HepG2 (cell line): ENCODE results near the gene ZFYVE28. TPM values are rescaled to one million over a fixed set of nuclear protein-coding genes. Genes with fewer than 3 reads are reported as not detected.

Source experiments
- ATF7-NPFF ChIP-seq: sonication (generic); formaldehyde crosslinking; IDR thresholded peaks from 2 replicates; pipeline ENCODE4 v1.8.1; 2023; ENCODE audit warnings: mild to moderate bottlenecking, low read depth, missing genetic modification reagents, moderate library complexity
- BRCA1 ChIP-seq: sonication (generic); formaldehyde crosslinking; IDR thresholded peaks from 2 replicates; pipeline ENCODE4 v1.4.0; 2020; ENCODE audit warnings: missing genetic modification reagents
- HNF4A ChIP-seq: sonication (generic); formaldehyde crosslinking; IDR thresholded peaks from 2 replicates; pipeline ENCODE4 v1.4.0; 2020; ENCODE audit warnings: missing genetic modification reagents
- HNRNPUL1 ChIP-seq: fragments of 200-400 bp; formaldehyde crosslinking; IDR thresholded peaks from 2 replicates; pipeline ENCODE4 v1.6.1; 2017; ENCODE audit warnings: low read depth, mild to moderate bottlenecking, low read length, moderate library complexity
- RFX5 ChIP-seq: IDR thresholded peaks from 2 replicates; pipeline ENCODE4 v1.6.1; 2011; ENCODE audit warnings: low read depth, low read length, improper control_type of control experiment
- SNAI1 ChIP-seq: sonication (generic); formaldehyde crosslinking; IDR thresholded peaks from 2 replicates; pipeline ENCODE4 v1.5.0; 2020; ENCODE audit warnings: mild to moderate bottlenecking, missing genetic modification reagents, borderline replicate concordance
- SPEN ChIP-seq: sonication (generic); formaldehyde crosslinking; IDR thresholded peaks from 2 replicates; pipeline ENCODE4 v1.5.1; 2020; ENCODE audit warnings: low read depth, mild to moderate bottlenecking, missing genetic modification reagents
- TP53 ChIP-seq: sonication (generic); formaldehyde crosslinking; conservative IDR thresholded peaks from 2 replicates; pipeline ENCODE4 v1.4.0; 2020; ENCODE audit warnings: missing genetic modification reagents
- ZNF160 ChIP-seq: sonication (generic); formaldehyde crosslinking; IDR thresholded peaks from 2 replicates; pipeline ENCODE4 v1.8.0; 2022; ENCODE audit warnings: mild to moderate bottlenecking, inconsistent platforms, missing genetic modification reagents
- ZNF20 ChIP-seq: sonication (generic); formaldehyde crosslinking; IDR thresholded peaks from 2 replicates; pipeline ENCODE4 v1.4.0; 2020; ENCODE audit warnings: mild to moderate bottlenecking, moderate library complexity, missing genetic modification reagents
- ZNF333 ChIP-seq: sonication (generic); formaldehyde crosslinking; IDR thresholded peaks from 2 replicates; pipeline ENCODE4 v1.4.0; 2020; ENCODE audit warnings: mild to moderate bottlenecking, missing genetic modification reagents, borderline replicate concordance
- ZNF33A ChIP-seq: sonication (generic); formaldehyde crosslinking; IDR thresholded peaks from 2 replicates; pipeline ENCODE4 v1.5.1; 2020; ENCODE audit warnings: missing genetic modification reagents, mild to moderate bottlenecking, moderate library complexity, borderline replicate concordance
- ZNF530 ChIP-seq: sonication (generic); formaldehyde crosslinking; IDR thresholded peaks from 2 replicates; pipeline ENCODE4 v1.5.0; 2020; ENCODE audit warnings: low read depth, mild to moderate bottlenecking, missing genetic modification reagents
- polyA plus RNA-seq, 8 experiments: library from polyadenylated mRNA; depleted of rRNA in 3 of 8; stranded (reverse) in 7 of 8; unstranded in 1 of 8; fragments of >200 nt; fragmentation: Illumina TruSeq in 4 of 8; extraction: Trizol in 4 of 8; gene quantifications; 2 replicates each; pipeline versions ENCODE4 v1.2.1 to v1.2.3, GENCODE V29; 2011 to 2016; ENCODE audit warnings: low read depth in 4 of 8, missing spikeins in 1 of 8, mixed read lengths in 1 of 8; ENCODE audit not compliant: insufficient read depth in 1 of 8
- total RNA-seq, 5 experiments: library from RNA; depleted of rRNA; stranded (reverse); fragments of >200 nt; fragmentation: Illumina TruSeq; extraction: Trizol; gene quantifications; 2 replicates each; pipeline ENCODE4 v1.2.3, GENCODE V29; 2016; ENCODE audit warnings: low read depth in 1 of 5
- TF ChIP-seq, protein P1 (sequence below): sonication (generic); formaldehyde crosslinking; IDR thresholded peaks from 2 replicates; pipeline ENCODE4 v1.4.0; 2020; ENCODE audit warnings: mild to moderate bottlenecking, low read depth, missing genetic modification reagents
- TF ChIP-seq, protein P2 (sequence below): sonication (generic); formaldehyde crosslinking; IDR thresholded peaks from 2 replicates; pipeline ENCODE4 v1.4.0; 2020; ENCODE audit warnings: missing genetic modification reagents, borderline replicate concordance
- TF ChIP-seq, protein P3 (sequence below): sonication (generic); formaldehyde crosslinking; IDR thresholded peaks from 2 replicates; pipeline ENCODE4 v1.4.0; 2020; ENCODE audit warnings: missing genetic modification reagents
- TF ChIP-seq, protein P4 (sequence below): sonication (generic); formaldehyde crosslinking; IDR thresholded peaks from 2 replicates; pipeline ENCODE4 v1.5.1; 2020; ENCODE audit warnings: missing genetic modification reagents, mild to moderate bottlenecking, borderline replicate concordance
- TF ChIP-seq, protein P5 (sequence below): sonication (generic); formaldehyde crosslinking; IDR thresholded peaks from 2 replicates; pipeline ENCODE4 v1.4.0; 2020; ENCODE audit warnings: missing genetic modification reagents, mild to moderate bottlenecking, borderline replicate concordance

ZFYVE28 gene
- total and polyA plus RNA-seq, 2 of the 13 experiments (the other 11 are each of a cell fraction or from before 2014, with no cell fraction given) = 0.12 to 0.22 TPM

DNA sequence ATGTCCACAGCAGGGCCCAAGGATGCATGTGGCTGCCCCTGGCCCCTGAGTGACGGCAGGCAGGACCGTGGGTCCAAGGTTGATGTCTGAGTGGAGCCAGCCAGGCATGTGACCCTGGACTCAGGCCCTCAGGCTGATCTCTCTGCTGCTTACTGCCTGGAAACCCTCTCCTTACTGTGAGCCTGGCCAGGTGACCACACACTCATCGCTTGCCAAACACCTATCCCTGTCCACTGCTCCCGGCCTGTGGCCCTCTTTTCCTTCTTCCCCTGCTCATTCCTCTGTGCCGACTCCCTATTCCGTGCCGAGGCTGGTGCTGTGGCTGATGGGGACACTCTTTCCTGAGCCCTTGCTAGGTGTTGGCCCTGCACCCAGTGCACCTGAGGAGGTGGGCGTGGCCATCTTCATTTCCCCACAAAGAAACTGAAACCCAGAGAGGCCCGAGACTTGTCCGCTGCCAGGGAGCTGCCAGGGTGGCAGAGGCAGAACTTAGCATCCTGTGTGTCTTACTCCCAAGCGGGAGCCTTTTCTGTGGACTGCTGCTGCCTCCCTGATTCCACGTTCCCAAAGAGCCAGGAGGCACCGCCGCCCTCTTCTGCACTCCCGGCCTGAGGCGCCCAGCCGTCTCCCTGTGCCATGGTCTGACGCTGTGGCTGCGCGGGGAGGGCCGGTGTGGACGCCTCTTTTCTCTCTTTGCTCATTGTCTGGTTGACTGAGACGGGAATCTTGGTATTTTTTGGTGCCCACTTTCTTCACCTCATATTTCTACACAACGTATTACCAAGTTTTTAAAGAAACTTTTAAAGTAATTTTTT lies 39.2 kb upstream of the ZFYVE28 start (continued):
- TF ChIP-seq, protein P1, sequence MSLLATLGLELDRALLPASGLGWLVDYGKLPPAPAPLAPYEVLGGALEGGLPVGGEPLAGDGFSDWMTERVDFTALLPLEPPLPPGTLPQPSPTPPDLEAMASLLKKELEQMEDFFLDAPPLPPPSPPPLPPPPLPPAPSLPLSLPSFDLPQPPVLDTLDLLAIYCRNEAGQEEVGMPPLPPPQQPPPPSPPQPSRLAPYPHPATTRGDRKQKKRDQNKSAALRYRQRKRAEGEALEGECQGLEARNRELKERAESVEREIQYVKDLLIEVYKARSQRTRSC = no peak
- TF ChIP-seq, protein P2, sequence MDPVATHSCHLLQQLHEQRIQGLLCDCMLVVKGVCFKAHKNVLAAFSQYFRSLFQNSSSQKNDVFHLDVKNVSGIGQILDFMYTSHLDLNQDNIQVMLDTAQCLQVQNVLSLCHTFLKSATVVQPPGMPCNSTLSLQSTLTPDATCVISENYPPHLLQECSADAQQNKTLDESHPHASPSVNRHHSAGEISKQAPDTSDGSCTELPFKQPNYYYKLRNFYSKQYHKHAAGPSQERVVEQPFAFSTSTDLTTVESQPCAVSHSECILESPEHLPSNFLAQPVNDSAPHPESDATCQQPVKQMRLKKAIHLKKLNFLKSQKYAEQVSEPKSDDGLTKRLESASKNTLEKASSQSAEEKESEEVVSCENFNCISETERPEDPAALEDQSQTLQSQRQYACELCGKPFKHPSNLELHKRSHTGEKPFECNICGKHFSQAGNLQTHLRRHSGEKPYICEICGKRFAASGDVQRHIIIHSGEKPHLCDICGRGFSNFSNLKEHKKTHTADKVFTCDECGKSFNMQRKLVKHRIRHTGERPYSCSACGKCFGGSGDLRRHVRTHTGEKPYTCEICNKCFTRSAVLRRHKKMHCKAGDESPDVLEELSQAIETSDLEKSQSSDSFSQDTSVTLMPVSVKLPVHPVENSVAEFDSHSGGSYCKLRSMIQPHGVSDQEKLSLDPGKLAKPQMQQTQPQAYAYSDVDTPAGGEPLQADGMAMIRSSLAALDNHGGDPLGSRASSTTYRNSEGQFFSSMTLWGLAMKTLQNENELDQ (CRISPR knock-in tag) = no peak
- TF ChIP-seq ZNF20 (CRISPR knock-in tag) (no peak), ATF7-NPFF (CRISPR knock-in tag) (no peak), HNRNPUL1 (no peak), TP53 (CRISPR knock-in tag) (no peak), HNF4A (CRISPR knock-in tag) (peak; percentile 61), ZNF333 (CRISPR knock-in tag) (no peak), SNAI1 (CRISPR knock-in tag) (no peak), ZNF33A (no peak), ZNF160 (CRISPR knock-in tag) (no peak), SPEN (CRISPR knock-in tag) (no peak), RFX5 (no peak), ZNF530 (CRISPR knock-in tag) (no peak), BRCA1 (CRISPR knock-in tag) (no peak)
- TF ChIP-seq, protein P3, sequence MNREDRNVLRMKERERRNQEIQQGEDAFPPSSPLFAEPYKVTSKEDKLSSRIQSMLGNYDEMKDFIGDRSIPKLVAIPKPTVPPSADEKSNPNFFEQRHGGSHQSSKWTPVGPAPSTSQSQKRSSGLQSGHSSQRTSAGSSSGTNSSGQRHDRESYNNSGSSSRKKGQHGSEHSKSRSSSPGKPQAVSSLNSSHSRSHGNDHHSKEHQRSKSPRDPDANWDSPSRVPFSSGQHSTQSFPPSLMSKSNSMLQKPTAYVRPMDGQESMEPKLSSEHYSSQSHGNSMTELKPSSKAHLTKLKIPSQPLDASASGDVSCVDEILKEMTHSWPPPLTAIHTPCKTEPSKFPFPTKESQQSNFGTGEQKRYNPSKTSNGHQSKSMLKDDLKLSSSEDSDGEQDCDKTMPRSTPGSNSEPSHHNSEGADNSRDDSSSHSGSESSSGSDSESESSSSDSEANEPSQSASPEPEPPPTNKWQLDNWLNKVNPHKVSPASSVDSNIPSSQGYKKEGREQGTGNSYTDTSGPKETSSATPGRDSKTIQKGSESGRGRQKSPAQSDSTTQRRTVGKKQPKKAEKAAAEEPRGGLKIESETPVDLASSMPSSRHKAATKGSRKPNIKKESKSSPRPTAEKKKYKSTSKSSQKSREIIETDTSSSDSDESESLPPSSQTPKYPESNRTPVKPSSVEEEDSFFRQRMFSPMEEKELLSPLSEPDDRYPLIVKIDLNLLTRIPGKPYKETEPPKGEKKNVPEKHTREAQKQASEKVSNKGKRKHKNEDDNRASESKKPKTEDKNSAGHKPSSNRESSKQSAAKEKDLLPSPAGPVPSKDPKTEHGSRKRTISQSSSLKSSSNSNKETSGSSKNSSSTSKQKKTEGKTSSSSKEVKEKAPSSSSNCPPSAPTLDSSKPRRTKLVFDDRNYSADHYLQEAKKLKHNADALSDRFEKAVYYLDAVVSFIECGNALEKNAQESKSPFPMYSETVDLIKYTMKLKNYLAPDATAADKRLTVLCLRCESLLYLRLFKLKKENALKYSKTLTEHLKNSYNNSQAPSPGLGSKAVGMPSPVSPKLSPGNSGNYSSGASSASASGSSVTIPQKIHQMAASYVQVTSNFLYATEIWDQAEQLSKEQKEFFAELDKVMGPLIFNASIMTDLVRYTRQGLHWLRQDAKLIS (CRISPR knock-in tag) = no peak
- TF ChIP-seq, protein P4, sequence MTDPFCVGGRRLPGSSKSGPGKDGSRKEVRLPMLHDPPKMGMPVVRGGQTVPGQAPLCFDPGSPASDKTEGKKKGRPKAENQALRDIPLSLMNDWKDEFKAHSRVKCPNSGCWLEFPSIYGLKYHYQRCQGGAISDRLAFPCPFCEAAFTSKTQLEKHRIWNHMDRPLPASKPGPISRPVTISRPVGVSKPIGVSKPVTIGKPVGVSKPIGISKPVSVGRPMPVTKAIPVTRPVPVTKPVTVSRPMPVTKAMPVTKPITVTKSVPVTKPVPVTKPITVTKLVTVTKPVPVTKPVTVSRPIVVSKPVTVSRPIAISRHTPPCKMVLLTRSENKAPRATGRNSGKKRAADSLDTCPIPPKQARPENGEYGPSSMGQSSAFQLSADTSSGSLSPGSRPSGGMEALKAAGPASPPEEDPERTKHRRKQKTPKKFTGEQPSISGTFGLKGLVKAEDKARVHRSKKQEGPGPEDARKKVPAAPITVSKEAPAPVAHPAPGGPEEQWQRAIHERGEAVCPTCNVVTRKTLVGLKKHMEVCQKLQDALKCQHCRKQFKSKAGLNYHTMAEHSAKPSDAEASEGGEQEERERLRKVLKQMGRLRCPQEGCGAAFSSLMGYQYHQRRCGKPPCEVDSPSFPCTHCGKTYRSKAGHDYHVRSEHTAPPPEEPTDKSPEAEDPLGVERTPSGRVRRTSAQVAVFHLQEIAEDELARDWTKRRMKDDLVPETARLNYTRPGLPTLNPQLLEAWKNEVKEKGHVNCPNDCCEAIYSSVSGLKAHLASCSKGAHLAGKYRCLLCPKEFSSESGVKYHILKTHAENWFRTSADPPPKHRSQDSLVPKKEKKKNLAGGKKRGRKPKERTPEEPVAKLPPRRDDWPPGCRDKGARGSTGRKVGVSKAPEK = no peak
- TF ChIP-seq, protein P5, sequence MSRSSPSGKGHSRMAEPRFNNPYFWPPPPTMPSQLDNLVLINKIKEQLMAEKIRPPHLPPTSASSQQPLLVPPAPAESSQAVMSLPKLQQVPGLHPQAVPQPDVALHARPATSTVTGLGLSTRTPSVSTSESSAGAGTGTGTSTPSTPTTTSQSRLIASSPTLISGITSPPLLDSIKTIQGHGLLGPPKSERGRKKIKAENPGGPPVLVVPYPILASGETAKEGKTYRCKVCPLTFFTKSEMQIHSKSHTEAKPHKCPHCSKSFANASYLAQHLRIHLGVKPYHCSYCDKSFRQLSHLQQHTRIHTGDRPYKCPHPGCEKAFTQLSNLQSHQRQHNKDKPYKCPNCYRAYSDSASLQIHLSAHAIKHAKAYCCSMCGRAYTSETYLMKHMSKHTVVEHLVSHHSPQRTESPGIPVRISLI (CRISPR knock-in tag) = no peak
